Measurements from ENCODE around the gene RAB10.

The RAB10 gene

GRCh38 chr2:26184555-26185303 lies 150.8 kb downstream of the RAB10 start:
- DNase-seq = peak; percentile 91

GRCh38 chr2:26185304-26185928 lies 151.5 kb downstream of the RAB10 start:
- no peak for DNase-seq

- DNase-seq = no peak
These were observed 152.3 kb downstream of the RAB10 start for GRCh38 chr2:26185954-26186770.

Data from DMS53 (cell line).